GM18526 (cell line): Measurements from ENCODE around the gene CD79A.

Experiments used
- POLR2A ChIP-seq: IDR thresholded peaks from 3 replicates; pipeline ENCODE4 v1.6.1; 2011; ENCODE audit not compliant: insufficient read length; ENCODE audit errors: extremely low read depth

CD79A gene

DNA sequence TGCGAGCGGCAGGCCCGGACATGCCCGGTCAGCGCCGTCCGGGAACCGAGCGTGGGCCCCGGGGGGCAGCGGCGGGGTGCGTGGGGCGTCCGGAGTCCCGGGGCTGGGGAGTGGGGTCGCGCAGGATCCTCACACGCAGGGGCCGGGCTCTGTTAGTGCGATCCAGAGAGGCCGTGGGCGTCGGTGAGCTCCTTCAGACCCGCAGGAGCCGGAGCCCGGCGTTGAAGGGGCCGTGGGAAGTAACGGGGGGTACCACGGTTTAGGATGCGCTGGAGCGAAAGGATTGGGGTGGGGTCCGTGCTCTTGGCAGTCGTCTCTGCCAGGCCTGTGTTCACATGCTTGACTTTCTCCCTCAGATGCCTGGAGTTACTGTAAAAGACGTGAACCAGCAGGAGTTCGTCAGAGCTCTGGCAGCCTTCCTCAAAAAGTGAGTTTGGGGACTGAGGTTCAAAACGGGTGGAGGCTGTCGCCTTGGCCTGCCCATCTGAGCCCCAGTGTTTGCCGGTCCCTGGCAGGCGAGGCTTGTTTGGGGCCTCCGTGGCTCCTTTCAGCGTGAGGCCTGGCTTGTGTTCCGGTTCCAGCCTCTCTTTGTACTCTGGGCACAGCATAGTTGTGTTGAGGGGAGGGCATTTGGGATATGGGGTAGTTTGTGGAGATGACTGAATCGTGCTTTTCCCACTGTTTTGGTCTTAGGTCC, 16.5 kb upstream of the CD79A start:
- no peak for TF ChIP-seq POLR2A

DNA sequence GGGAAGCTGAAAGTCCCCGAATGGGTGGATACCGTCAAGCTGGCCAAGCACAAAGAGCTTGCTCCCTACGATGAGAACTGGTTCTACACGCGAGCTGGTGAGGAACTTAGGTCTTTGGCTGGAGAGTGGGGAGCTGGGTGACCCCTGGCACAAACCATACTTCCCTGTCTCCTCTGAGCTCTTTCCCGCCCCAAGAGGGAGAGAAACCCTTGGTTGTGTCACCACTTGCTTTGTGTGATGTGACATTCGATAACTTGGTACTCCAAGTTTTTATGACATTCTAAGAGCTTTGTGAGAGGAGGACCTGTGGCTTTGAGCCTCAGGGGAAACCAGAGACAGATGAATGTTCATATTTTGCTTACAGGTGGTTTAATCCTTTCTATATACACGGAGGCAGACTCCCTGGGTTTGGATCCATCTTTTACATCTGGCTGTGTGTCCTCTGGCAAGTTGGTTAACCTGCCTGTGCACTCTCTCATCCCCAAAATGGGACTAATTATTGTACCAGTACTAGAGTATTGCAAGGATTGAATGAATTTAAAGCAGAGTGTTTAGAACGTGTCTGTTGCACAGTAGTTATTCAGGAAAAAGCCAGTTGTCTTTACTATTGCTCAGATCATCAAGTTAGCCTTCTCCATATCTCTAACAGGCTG, 15.8 kb upstream of the CD79A start:
- no peak for TF ChIP-seq POLR2A

- no peak for TF ChIP-seq POLR2A
These were observed 15.2 kb upstream of the CD79A start for GRCh38 chr19:41861846-41862245.

GRCh38 chr19:41862445-41862986, 14.6 kb upstream of the CD79A start:
- TF ChIP-seq POLR2A: no peak

- TF ChIP-seq POLR2A: no peak
These were observed 13.7 kb upstream of the CD79A start for GRCh38 chr19:41863209-41863931.

GRCh38 chr19:41864374-41864773, 12.7 kb upstream of the CD79A start:
- TF ChIP-seq POLR2A: no peak

DNA sequence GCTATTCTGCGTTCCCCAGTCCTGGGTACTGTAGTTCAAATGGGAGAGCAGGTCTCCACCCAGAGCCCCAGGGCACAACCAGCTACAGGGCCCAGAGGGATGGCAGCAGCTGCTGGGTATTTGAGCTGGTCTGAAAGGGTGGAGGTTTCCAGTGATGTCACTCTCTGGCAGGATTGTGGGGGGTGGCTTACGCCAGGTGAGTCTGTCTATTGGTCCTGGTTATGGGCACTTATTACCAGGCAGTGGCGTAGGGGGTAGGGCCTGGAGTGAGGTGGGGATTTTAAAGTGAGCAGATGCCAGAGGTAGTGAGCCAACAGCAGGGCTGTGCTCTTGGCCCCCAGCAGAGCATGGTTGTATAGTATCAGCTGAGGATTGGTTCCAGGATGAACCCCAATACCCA, 10.8 kb upstream of the CD79A start:
- no peak for TF ChIP-seq POLR2A

- no peak for TF ChIP-seq POLR2A
These were observed 8.7 kb upstream of the CD79A start for GRCh38 chr19:41868120-41868988.

GRCh38 chr19:41868989-41869300, 8.1 kb upstream of the CD79A start:
- no peak for TF ChIP-seq POLR2A

GRCh38 chr19:41869374-41869955, 7.6 kb upstream of the CD79A start:
- peak; percentile 20 for TF ChIP-seq POLR2A

- TF ChIP-seq POLR2A: no peak
These were observed 6.6 kb upstream of the CD79A start for GRCh38 chr19:41870401-41870873.

GRCh38 chr19:41871573-41872383, 5.3 kb upstream of the CD79A start:
- TF ChIP-seq POLR2A: peak; percentile 46

GRCh38 chr19:41872384-41872774, 4.7 kb upstream of the CD79A start:
- TF ChIP-seq POLR2A: no peak
